ENCODE results near the gene OR51L1.

- TF ChIP-seq CTCF (IDR thresholded peaks at IDR 0.05) (no peak), POLR2AphosphoS5 (IDR thresholded peaks at IDR 0.05; ENCODE audit: low read depth, low read length) (no peak), REST (IDR thresholded peaks at IDR 0.05; ENCODE audit: insufficient read depth in 1 of 2, low read depth in 2 of 2, low read length in 1 of 2) (no peak)
These were observed 46.2 kb downstream of the OR51L1 start for GRCh38 chr11:5040876-5041275.

Data from Panc1 (cell line).